Esophagus squamous epithelium (tissue), 5 donors: Measurements from ENCODE around the gene RRBP1. TPM values are rescaled to one million over a fixed set of nuclear protein-coding genes. Genes with fewer than 3 reads are reported as not detected.

Source experiments
- DNase-seq: peaks from one replicate; lab custom pipeline; 2025; lab: John Stamatoyannopoulos, UW
- H3K27ac ChIP-seq, 4 donors: fragments of 200-600 bp; sonication (generic); one replicate each; pipeline ENCODE4 v1.5.1; 2016 to 2019; ENCODE audit warnings: mild to moderate bottlenecking in 1 of 4
- H3K27me3 ChIP-seq, 4 donors: fragments of 200-600 bp; sonication (generic); 1 replicate in 3 of 4; 2 replicates in 1 of 4; pipeline versions ENCODE4 v1.5.1 to v1.6.0; 2017 to 2021; ENCODE audit warnings: antibody characterized with exemption in 1 of 4
- H3K36me3 ChIP-seq, 3 donors: fragments of 200-600 bp; sonication (generic); one replicate each; pipeline ENCODE4 v1.5.1; 2016 to 2019
- H3K4me1 ChIP-seq, 3 donors: fragments of 200-600 bp; sonication (generic); one replicate each; pipeline ENCODE4 v1.5.1; 2017 to 2019
- H3K4me3 ChIP-seq, 4 donors: fragments of 200-600 bp; sonication (generic); 1 replicate in 3 of 4; 2 replicates in 1 of 4; pipeline ENCODE4 v1.5.1; 2016 to 2019; ENCODE audit warnings: mild to moderate bottlenecking in 2 of 4, moderate library complexity in 1 of 4
- H3K9me3 ChIP-seq, 3 donors: fragments of 200-600 bp; sonication (generic); one replicate each; pipeline ENCODE4 v1.5.1; 2016 to 2019
- POLR2A ChIP-seq, 4 donors: fragments of 450-650 bp; IDR thresholded peaks; one replicate each; pipeline ENCODE4 v1.6.1; 2017; ENCODE audit warnings: antibody characterized with exemption in 4 of 4, mild to moderate bottlenecking in 4 of 4, moderate library complexity in 3 of 4
- WGBS, 2 donors: methylation state at CpG; one replicate each; pipeline ENCODE4 v1.1.5; 2018; 5-methylcytosine and 5-hydroxymethylcytosine counted together
- intact Hi-C: fragments of 100-400 bp; cut with DNase I; formaldehyde crosslinking; loops from one replicate; pipeline ENCODE4 v1.15.0; 2022
- total RNA-seq, 4 donors: library from RNA; depleted of rRNA; stranded (reverse); fragments of >200 nt; gene quantifications; one replicate each; pipeline ENCODE4 v1.1.0, GENCODE V29; 2016
- TF ChIP-seq, protein P1 (sequence below), 6 experiments: fragments of 450-650 bp in 4 of 6; fragments of 200-600 bp in 2 of 6; sonication (generic) in 2 of 6; IDR thresholded peaks; one replicate each; pipeline ENCODE4 v1.5.1; 2016 to 2019; ENCODE audit warnings: antibody characterized with exemption in 6 of 6, mild to moderate bottlenecking in 4 of 6, moderate library complexity in 4 of 6
- donor health status: DM: yes; HTN: yes; CAD: no.

Gene RRBP1
- total RNA-seq, 4 donors from 2014 or later: 61.4 to 128 (median 72.7) TPM

- no peak for DNase-seq
- peaks cover 53 to 98% (median 61%) of the 10 kb centered on the region in 3 donors for H3K36me3 ChIP-seq
- TF ChIP-seq, protein P1, sequence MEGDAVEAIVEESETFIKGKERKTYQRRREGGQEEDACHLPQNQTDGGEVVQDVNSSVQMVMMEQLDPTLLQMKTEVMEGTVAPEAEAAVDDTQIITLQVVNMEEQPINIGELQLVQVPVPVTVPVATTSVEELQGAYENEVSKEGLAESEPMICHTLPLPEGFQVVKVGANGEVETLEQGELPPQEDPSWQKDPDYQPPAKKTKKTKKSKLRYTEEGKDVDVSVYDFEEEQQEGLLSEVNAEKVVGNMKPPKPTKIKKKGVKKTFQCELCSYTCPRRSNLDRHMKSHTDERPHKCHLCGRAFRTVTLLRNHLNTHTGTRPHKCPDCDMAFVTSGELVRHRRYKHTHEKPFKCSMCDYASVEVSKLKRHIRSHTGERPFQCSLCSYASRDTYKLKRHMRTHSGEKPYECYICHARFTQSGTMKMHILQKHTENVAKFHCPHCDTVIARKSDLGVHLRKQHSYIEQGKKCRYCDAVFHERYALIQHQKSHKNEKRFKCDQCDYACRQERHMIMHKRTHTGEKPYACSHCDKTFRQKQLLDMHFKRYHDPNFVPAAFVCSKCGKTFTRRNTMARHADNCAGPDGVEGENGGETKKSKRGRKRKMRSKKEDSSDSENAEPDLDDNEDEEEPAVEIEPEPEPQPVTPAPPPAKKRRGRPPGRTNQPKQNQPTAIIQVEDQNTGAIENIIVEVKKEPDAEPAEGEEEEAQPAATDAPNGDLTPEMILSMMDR (IDR thresholded peaks at IDR 0.05): no peak
- no peak for TF ChIP-seq POLR2A (IDR thresholded peaks at IDR 0.05)
- intact Hi-C loops: no loop called here
- H3K27ac ChIP-seq: no peak overlapping the region
- peaks cover 0 to 8% (median 0%) of the 10 kb centered on the region in 3 donors for H3K4me1 ChIP-seq
- 87 to 90% methylated on average over 3 to 10 of the region's 11 CpGs for WGBS, 2 donors
- no peaks in the 10 kb centered on the region for H3K27me3 ChIP-seq
- H3K9me3 ChIP-seq: no peaks in the 10 kb centered on the region
- H3K4me3 ChIP-seq: no peak overlapping the region
Measured at GRCh38 chr20:17622086-17622850, 59.8 kb downstream of the RRBP1 start.

DNA sequence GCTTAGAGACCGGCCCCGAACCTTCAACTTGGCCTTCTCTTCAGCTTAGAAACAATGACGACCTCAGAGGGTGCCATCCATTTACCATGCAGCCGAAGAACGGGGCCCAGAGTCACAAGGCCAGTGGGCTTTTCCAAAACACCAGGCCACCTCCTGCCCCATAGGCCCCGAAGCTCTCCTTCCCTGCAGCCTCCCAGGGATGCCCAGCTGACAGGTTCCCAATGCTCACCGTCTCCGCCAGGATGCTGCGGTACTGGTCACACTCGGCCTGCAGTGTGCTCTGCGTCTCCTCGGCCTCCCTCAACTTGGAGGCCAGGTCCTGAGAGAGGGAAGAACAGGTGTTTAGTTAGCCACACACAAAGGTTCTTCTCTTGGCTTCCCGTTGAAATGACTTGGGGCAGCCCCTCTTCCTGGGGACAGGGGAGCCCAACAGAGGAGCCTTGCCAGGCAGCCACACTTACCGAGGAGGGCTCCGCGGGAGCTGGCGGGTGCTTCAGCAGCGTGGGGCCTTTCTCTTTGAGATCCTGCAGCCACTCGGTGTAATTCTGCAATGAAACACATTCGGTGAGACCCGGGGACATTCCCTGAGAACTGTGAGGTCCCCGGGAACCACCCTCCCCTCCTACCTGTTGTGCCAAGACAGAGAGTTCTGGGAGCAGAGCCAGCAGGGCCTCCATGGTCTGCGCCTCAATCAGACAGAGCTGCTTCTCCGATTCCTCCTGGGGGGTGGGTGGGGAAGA is 60.6 kb downstream of the RRBP1 start:
- Histone ChIP-seq H3K36me3 (peaks cover 56 to 98% (median 64%) of the 10 kb centered on the region in 3 donors), H3K4me1 (peaks cover 0 to 10% (median 0%) of the 10 kb centered on the region in 3 donors), H3K27ac (no peak overlapping the region), H3K27me3 (no peaks in the 10 kb centered on the region), H3K9me3 (no peaks in the 10 kb centered on the region), H3K4me3 (no peak overlapping the region)
- intact Hi-C loops: no loop called here
- WGBS, 2 donors: 85 to 92% methylated on average over 6 to 16 of the region's 24 CpGs
- no peak for DNase-seq
- TF ChIP-seq, protein P1 (IDR thresholded peaks at IDR 0.05): no peak
- no peak for TF ChIP-seq POLR2A (IDR thresholded peaks at IDR 0.05)

DNA sequence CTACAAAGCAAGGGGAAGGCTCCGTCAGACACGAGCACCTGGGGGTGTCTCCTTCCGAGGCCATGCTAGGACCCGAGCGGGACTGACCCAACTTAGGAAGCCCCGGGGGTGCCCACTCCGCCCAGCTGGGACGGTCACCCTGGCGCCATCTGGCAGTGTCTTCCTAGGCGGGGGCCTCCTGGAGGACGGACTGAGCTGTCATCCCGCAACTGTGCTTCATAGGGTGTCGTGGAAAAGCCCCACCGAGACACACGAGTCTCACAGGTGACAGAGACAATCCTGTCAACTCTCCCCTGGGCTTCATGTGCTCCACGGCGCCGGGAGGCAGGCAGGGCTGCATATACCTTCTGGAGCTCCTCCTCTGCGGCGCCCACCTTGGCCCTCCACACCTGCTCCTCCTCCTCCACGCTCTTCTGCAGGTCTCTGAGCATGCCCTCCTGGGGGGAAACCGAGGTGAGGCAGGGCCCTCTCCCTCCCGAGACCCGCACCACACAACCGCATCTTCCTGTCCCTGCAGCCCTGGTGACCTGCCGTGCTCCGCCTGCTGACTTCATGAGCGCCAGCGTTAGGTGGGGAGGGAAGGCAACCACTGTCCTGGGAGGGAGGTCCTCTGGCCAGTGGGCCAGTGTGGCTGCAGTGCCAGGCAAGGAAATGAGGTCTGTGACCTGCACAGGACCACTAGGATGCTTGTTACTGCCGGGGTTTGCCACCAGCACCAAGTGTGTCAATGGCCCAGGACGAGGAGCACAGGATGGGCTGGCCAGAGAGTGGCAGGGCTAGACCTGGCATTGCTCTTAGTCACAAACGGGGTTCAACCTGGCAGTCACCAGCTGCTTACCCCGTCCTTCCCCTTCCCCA is 61.4 kb downstream of the RRBP1 start:
- DNase-seq: no peak

GRCh38 chr20:17619351-17620093 is 62.5 kb downstream of the RRBP1 start:
- no peaks in the 10 kb centered on the region for H3K9me3 ChIP-seq
- H3K36me3 ChIP-seq: peaks cover 47 to 97% (median 62%) of the 10 kb centered on the region in 3 donors
- no peak overlapping the region for H3K4me3 ChIP-seq
- no peaks in the 10 kb centered on the region for H3K27me3 ChIP-seq
- TF ChIP-seq, protein P1 (IDR thresholded peaks at IDR 0.05): no peak
- no peak for TF ChIP-seq POLR2A (IDR thresholded peaks at IDR 0.05)
- intact Hi-C loops: loop anchor here (10.0 kb wide), 1 partner anchor 115 kb away; no protein-coding TSS in a partner anchor
- no peak overlapping the region for H3K27ac ChIP-seq
- peaks cover 5 to 25% (median 11%) of the 10 kb centered on the region in 3 donors for H3K4me1 ChIP-seq
- 73 to 88% methylated on average over 3 to 4 of the region's 29 CpGs for WGBS, 2 donors
- no peak for DNase-seq

More for the DNA sequence above, 61.4 kb downstream of the RRBP1 start:
- Histone ChIP-seq H3K27ac (no peak overlapping the region), H3K4me3 (no peak overlapping the region), H3K27me3 (no peaks in the 10 kb centered on the region), H3K4me1 (peaks cover 0 to 15% (median under 1%) of the 10 kb centered on the region in 3 donors), H3K9me3 (no peaks in the 10 kb centered on the region), H3K36me3 (peaks cover 56 to 98% (median 70%) of the 10 kb centered on the region in 3 donors)
- TF ChIP-seq, protein P1 (IDR thresholded peaks at IDR 0.05): no peak
- TF ChIP-seq POLR2A (IDR thresholded peaks at IDR 0.05): no peak
- 85 to 86% methylated on average over 11 to 19 of the region's 33 CpGs for WGBS, 2 donors
- intact Hi-C loops: no loop called here
